ENCODE results near the gene MTERF1. TPM values are rescaled to one million over a fixed set of nuclear protein-coding genes. Genes with fewer than 3 reads are reported as not detected.

Gene MTERF1
- total and polyA plus RNA-seq, 12 donors: 4.0 to 19.1 (median 9.5) TPM

DNA sequence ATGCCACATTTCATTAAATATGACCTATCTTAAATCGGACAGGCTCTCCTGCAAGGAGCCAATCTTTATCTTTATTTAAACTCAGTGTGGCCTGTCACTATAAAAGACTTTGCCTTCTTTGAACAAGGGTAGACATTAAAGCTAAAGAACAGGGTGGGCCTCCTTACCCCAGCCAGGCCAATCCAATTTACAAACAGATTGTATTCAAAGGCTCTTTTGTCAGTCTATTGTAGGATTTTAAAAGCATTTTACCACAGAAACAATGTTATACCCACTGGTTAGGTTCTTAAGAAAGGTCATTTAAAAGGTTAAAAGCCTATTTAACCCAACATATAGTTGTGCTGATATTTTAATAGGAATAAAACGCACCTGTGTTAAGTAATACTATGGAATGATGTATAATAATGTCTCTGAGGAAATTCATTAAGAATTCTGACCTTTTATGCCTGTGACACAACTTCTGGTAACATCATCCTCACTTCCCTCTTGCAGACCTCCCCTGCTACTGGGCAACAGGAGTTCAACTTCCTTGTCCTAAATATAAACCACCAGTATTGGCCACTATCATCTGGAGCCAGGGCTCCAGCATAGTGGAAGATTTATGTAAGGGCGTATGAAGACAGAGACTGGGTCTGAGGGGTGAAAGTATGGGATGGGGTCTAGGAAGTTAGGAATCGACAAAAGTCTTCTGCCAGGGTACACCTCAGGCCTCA lies 32.5 kb downstream of the MTERF1 start:
- Histone ChIP-seq H3K27me3 (no peaks in the 10 kb centered on the region), H3K4me1 (replicated peaks in 1 of 2) (no peaks in the 10 kb centered on the region), H3K9me3 (replicated peaks in 1 of 3) (no peaks in the 10 kb centered on the region), H3K4me3 (no peak overlapping the region), H3K27ac (no peak overlapping the region), H3K36me3 (replicated peaks in 1 of 2) (no peaks in the 10 kb centered on the region)
- TF ChIP-seq, protein P1, sequence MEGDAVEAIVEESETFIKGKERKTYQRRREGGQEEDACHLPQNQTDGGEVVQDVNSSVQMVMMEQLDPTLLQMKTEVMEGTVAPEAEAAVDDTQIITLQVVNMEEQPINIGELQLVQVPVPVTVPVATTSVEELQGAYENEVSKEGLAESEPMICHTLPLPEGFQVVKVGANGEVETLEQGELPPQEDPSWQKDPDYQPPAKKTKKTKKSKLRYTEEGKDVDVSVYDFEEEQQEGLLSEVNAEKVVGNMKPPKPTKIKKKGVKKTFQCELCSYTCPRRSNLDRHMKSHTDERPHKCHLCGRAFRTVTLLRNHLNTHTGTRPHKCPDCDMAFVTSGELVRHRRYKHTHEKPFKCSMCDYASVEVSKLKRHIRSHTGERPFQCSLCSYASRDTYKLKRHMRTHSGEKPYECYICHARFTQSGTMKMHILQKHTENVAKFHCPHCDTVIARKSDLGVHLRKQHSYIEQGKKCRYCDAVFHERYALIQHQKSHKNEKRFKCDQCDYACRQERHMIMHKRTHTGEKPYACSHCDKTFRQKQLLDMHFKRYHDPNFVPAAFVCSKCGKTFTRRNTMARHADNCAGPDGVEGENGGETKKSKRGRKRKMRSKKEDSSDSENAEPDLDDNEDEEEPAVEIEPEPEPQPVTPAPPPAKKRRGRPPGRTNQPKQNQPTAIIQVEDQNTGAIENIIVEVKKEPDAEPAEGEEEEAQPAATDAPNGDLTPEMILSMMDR (IDR thresholded peaks at IDR 0.05): no peak
- TF ChIP-seq POLR2A (IDR thresholded peaks at IDR 0.05): no peak
- WGBS, 4 donors: 84 to 89% (median 87%) methylated on average over 4 of the region's 4 CpGs
- intact Hi-C loops (cut with DNase I): no loop called here
- DNase-seq: no peak

DNA sequence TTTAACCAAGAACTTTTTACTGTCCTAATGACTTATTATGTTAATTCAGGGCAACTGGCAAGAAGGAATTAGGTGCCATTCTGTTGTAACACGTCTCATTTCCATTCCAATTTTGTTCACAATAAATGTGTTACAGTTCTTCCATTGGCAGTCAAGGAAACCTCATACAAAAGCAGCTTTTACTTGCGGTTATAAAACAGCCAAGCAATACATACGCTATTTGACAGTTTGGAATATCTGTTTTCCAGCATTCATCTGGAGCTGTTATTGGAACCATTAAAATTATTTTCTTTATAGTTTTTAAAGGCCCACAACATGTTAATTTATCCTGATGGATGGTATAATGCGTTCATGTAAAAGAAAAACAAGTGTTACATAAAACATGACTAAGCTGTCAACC lies 33.3 kb downstream of the MTERF1 start:
- TF ChIP-seq, protein P1 (IDR thresholded peaks at IDR 0.05): no peak
- TF ChIP-seq POLR2A (IDR thresholded peaks at IDR 0.05): no peak
- H3K27me3 ChIP-seq: no peaks in the 10 kb centered on the region
- no peaks in the 10 kb centered on the region for H3K9me3 ChIP-seq (replicated peaks in 1 of 3)
- no peak overlapping the region for H3K4me3 ChIP-seq
- no peaks in the 10 kb centered on the region for H3K36me3 ChIP-seq (replicated peaks in 1 of 2)
- 85 to 88% (median 87%) methylated on average over 4 of the region's 4 CpGs for WGBS, 4 donors
- DNase-seq: no peak
- intact Hi-C loops (cut with DNase I): no loop called here
- no peak overlapping the region for H3K27ac ChIP-seq
- H3K4me1 ChIP-seq (replicated peaks in 1 of 2): no peaks in the 10 kb centered on the region

DNA sequence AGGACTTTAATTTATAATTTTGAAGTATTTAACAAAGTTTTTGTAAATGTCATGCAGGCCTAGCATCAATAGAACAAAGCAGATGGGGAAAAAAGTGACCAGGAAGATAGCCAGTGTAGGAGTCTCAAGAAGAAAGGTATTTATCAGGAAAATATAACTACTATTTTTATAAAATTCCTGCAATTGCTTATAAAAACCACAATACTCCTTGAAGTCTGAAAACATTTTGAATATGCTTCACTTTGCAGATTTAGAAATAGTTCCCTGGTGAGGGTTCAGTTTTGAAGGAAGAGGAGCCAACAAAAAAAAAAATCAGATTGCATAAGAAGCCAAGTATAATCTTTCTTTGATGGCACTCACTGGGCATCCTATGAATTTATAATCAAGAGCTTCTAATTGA lies 34.1 kb downstream of the MTERF1 start:
- H3K36me3 ChIP-seq (replicated peaks in 1 of 2): no peaks in the 10 kb centered on the region
- H3K27me3 ChIP-seq: no peaks in the 10 kb centered on the region
- H3K9me3 ChIP-seq (replicated peaks in 1 of 3): no peaks in the 10 kb centered on the region
- intact Hi-C loops (cut with DNase I): no loop called here
- no peak overlapping the region for H3K4me3 ChIP-seq
- no peak for TF ChIP-seq POLR2A (IDR thresholded peaks at IDR 0.05)
- TF ChIP-seq, protein P1 (IDR thresholded peaks at IDR 0.05): no peak
- no peak for DNase-seq
- H3K27ac ChIP-seq: no peak overlapping the region
- no peaks in the 10 kb centered on the region for H3K4me1 ChIP-seq (replicated peaks in 1 of 2)

DNA sequence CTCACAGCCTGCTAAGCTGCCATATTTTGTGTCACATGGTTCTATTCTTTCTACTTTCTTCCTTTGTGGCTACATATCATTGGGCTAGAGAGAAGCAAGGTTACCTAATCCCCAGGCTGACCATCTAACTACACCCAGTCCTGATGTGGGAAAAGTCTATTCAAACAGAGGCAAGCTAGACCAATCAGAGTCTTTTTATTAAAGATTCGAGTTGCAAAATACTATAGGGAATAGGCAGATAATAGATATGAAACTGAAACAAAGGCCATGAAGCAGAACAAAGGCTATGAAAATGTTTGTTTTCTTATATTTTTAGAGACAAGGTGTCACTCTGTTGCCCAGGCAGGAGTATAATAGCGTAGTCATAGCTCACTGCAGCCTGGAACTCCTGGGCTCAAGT lies 36.7 kb downstream of the MTERF1 start:
- Histone ChIP-seq H3K36me3 (replicated peaks in 1 of 2) (no peaks in the 10 kb centered on the region), H3K4me1 (replicated peaks in 1 of 2) (no peaks in the 10 kb centered on the region), H3K27me3 (no peaks in the 10 kb centered on the region), H3K27ac (no peak overlapping the region), H3K4me3 (no peak overlapping the region), H3K9me3 (replicated peaks in 1 of 3) (no peaks in the 10 kb centered on the region)
- TF ChIP-seq, protein P1 (IDR thresholded peaks at IDR 0.05): no peak
- TF ChIP-seq POLR2A (IDR thresholded peaks at IDR 0.05): no peak
- no peak for DNase-seq
- intact Hi-C loops (cut with DNase I): no loop called here
- 82 to 92% (median 89%) methylated on average over 2 of the region's 2 CpGs for WGBS, 4 donors
